IMR-90 (cell line): ENCODE measurements around the gene AFG1L. TPM values are rescaled to one million over a fixed set of nuclear protein-coding genes. Genes with fewer than 3 reads are reported as not detected.

ENCODE experiments used
- ATAC-seq: fragments of 200-7000 bp; cut with Tn5 transposase; 2 replicates; pipeline ENCODE4 v1.9.1; 2020; ENCODE audit warnings: low read depth, mild to moderate bottlenecking, moderate library complexity
- BruUV-seq: library from RNA; stranded (reverse); fragments of 400-500 nt; replicated peaks from 2 replicates; lab custom pipeline; 2021; lab: Mats Ljungman, UMichigan
- CTCF ChIA-PET: fragments of 300-600 bp; formaldehyde crosslinking; extraction: SDS; loops from one replicate; lab custom pipeline; 2021; ENCODE audit warnings: antibody characterized with exemption; lab: Yijun Ruan, JAX
- POLR2A ChIA-PET: fragments of 300-600 bp; sonication (Branson Sonifier 250); formaldehyde crosslinking; loops from one replicate; lab custom pipeline; 2022; ENCODE audit warnings: antibody characterized with exemption; ENCODE audit not compliant: unreplicated experiment; lab: Charles Lee
- DNase-seq: peaks from one replicate; pipeline ENCODE4 v3.0.0; 2013
- H2AFZ ChIP-seq: replicated peaks from 2 replicates; pipeline ENCODE3; 2013; ENCODE audit warnings: low read length, mild to moderate bottlenecking; ENCODE audit not compliant: poor library complexity
- H2AK5ac ChIP-seq: 2 replicates; pipeline ENCODE4 v1.6.1; 2013; ENCODE audit warnings: low read depth, low read length, inconsistent platforms
- H2AK9ac ChIP-seq: replicated peaks from 2 replicates; pipeline ENCODE3; 2013; ENCODE audit warnings: mild to moderate bottlenecking, low read depth, low read length, moderate library complexity; ENCODE audit not compliant: poor library complexity
- H2BK120ac ChIP-seq: 2 replicates; pipeline ENCODE4 v1.6.1; 2013; ENCODE audit warnings: low read depth, low read length, inconsistent platforms
- H2BK15ac ChIP-seq: 3 replicates; pipeline ENCODE4 v1.6.1; 2013; ENCODE audit warnings: low read depth, low read length, inconsistent platforms
- H2BK20ac ChIP-seq: 2 replicates; pipeline ENCODE4 v1.6.1; 2013; ENCODE audit warnings: low read depth, mild to moderate bottlenecking, inconsistent platforms, low read length, moderate library complexity
- H2BK5ac ChIP-seq: 2 replicates; pipeline ENCODE4 v1.6.1; 2013; ENCODE audit warnings: mild to moderate bottlenecking, low read depth, low read length, inconsistent platforms; ENCODE audit not compliant: poor library complexity, severe bottlenecking
- H3K14ac ChIP-seq: replicated peaks from 2 replicates; pipeline ENCODE4 v1.6.1; 2013; ENCODE audit warnings: low read depth, low read length, inconsistent platforms
- H3K18ac ChIP-seq: 2 replicates; pipeline ENCODE4 v1.6.1; 2013; ENCODE audit warnings: low read depth, low read length, control low read depth
- H3K23ac ChIP-seq: 2 replicates; pipeline ENCODE4 v1.6.1; 2013; ENCODE audit warnings: low read depth, low read length, inconsistent platforms
- H3K27ac ChIP-seq: 2 replicates; pipeline ENCODE4 v1.5.1; 2013; ENCODE audit warnings: mild to moderate bottlenecking, control low read depth, low read length; ENCODE audit not compliant: insufficient read depth
- H3K27me3 ChIP-seq: 2 replicates; pipeline ENCODE4 v1.6.1; 2013; ENCODE audit warnings: low read length; ENCODE audit not compliant: control insufficient read depth, insufficient read depth
- H3K36me3 ChIP-seq: 2 replicates; pipeline ENCODE4 v1.6.1; 2013; ENCODE audit warnings: low read length, mixed read lengths; ENCODE audit not compliant: control insufficient read depth, insufficient read depth
- H3K4ac ChIP-seq: 2 replicates; pipeline ENCODE4 v1.6.1; 2013; ENCODE audit warnings: low read depth, low read length, inconsistent platforms
- H3K4me1 ChIP-seq: 2 replicates; pipeline ENCODE4 v1.6.1; 2013; ENCODE audit warnings: low read length, mixed read lengths; ENCODE audit not compliant: control insufficient read depth, insufficient read depth
- H3K4me2 ChIP-seq: 2 replicates; pipeline ENCODE4 v1.6.1; 2013; ENCODE audit warnings: low read depth, mild to moderate bottlenecking, control low read depth, low read length, moderate library complexity
- H3K4me3 ChIP-seq: 2 replicates; pipeline ENCODE4 v1.5.1; 2013; ENCODE audit warnings: low read depth, mild to moderate bottlenecking, control low read depth, low read length, moderate library complexity; ENCODE audit not compliant: insufficient read depth
- H3K56ac ChIP-seq: 2 replicates; pipeline ENCODE4 v1.6.1; 2013; ENCODE audit warnings: low read length, inconsistent platforms; ENCODE audit not compliant: insufficient read depth; ENCODE audit errors: extremely low read depth
- H3K79me1 ChIP-seq, 2 experiments: 2 replicates each; pipeline ENCODE4 v1.6.1; 2013; ENCODE audit warnings: low read length in 2 of 2, inconsistent platforms in 1 of 2, low read depth in 1 of 2
- H3K9ac ChIP-seq: 2 replicates; pipeline ENCODE4 v1.6.1; 2013; ENCODE audit warnings: low read depth, low read length, control low read depth
- H3K9me1 ChIP-seq: 2 replicates; pipeline ENCODE4 v1.6.1; 2013; ENCODE audit warnings: low read length, inconsistent platforms; ENCODE audit not compliant: insufficient read depth
- H3K9me3 ChIP-seq: 2 replicates; pipeline ENCODE4 v1.6.1; 2013; ENCODE audit warnings: low read length; ENCODE audit not compliant: control insufficient read depth, insufficient read depth
- H4K20me1 ChIP-seq: 2 replicates; pipeline ENCODE4 v1.6.1; 2013; ENCODE audit warnings: low read length, inconsistent platforms; ENCODE audit not compliant: insufficient read depth
- H4K5ac ChIP-seq: 2 replicates; pipeline ENCODE4 v1.6.1; 2013; ENCODE audit warnings: mild to moderate bottlenecking, low read depth, low read length, control low read depth
- H4K8ac ChIP-seq, 2 experiments: 2 replicates each; pipeline ENCODE4 v1.6.1; 2013; ENCODE audit warnings: low read depth in 2 of 2, low read length in 2 of 2, control low read depth in 1 of 2, inconsistent platforms in 1 of 2
- H4K91ac ChIP-seq: 2 replicates; pipeline ENCODE4 v1.6.1; 2013; ENCODE audit warnings: low read depth, low read length, inconsistent platforms; ENCODE audit not compliant: insufficient read depth
- FOS ChIP-seq: fragments of 150-350 bp; IDR thresholded peaks from 2 replicates; pipeline ENCODE4 v1.6.1; 2016; ENCODE audit warnings: low read depth, low read length
- MXI1 ChIP-seq: IDR thresholded peaks from 2 replicates; pipeline ENCODE4 v1.6.1; 2012; ENCODE audit warnings: low read depth, mild to moderate bottlenecking, low read length, moderate library complexity, borderline replicate concordance
- RFX5 ChIP-seq: IDR thresholded peaks from 2 replicates; pipeline ENCODE4 v1.8.0; 2012; ENCODE audit warnings: low read depth, mild to moderate bottlenecking, low read length, moderate library complexity
- SMC3 ChIP-seq: fragments of 150-350 bp; IDR thresholded peaks from 2 replicates; pipeline ENCODE4 v1.6.1; 2016; ENCODE audit warnings: low read depth, mild to moderate bottlenecking, antibody characterized with exemption, low read length, moderate library complexity
- WGBS, 2 experiments: methylation state at CpG; one replicate each; pipeline versions ENCODE4 v1.1.5 to v1.1.7; 2013; ENCODE audit warnings: missing lambda C conversion rate in 2 of 2; ENCODE audit not compliant: insufficient read length in 1 of 2; ENCODE audit errors: extremely low coverage in 2 of 2; 5-methylcytosine and 5-hydroxymethylcytosine counted together
- dilution Hi-C: fragments of 300-500 bp; cut with HindIII; formaldehyde crosslinking; loops from one replicate; pipeline ENCODE4 v1.14.3; 2018; ENCODE audit warnings: low sequenced_read_pairs; ENCODE audit not compliant: unreplicated experiment
- in situ Hi-C: fragments of 300-500 bp; cut with MboI; formaldehyde crosslinking; loops from 3 replicates; pipeline ENCODE4 v1.14.3; 2019; ENCODE audit warnings: low sequenced_read_pairs, inconsistent platforms, mixed read lengths
- intact Hi-C: fragments of 100-400 bp; cut with micrococcal nuclease; formaldehyde crosslinking; loops from 2 replicates; pipeline ENCODE4 v1.10.0; 2022
- polyA plus RNA-seq, 3 experiments: library from polyadenylated mRNA; depleted of rRNA; stranded (reverse); fragments of >200 nt; gene quantifications; 2 replicates each; pipeline ENCODE4 v1.2.3, GENCODE V29; 2012; ENCODE audit warnings: low replicate concordance in 1 of 3
- total RNA-seq: library from RNA; depleted of rRNA; stranded (reverse); fragments of >200 nt; gene quantifications from 2 replicates; pipeline ENCODE4 v1.2.3, GENCODE V29; 2012
- TF ChIP-seq, protein P1 (sequence below): fragments of 150-350 bp; IDR thresholded peaks from 2 replicates; pipeline ENCODE4 v1.6.1; 2017; ENCODE audit warnings: mild to moderate bottlenecking, antibody characterized with exemption, low read length, low read depth

Gene AFG1L
- total and polyA plus RNA-seq, 2 of the 4 experiments (the other 2 are of a cell fraction): 1.0 to 2.0 TPM

DNA sequence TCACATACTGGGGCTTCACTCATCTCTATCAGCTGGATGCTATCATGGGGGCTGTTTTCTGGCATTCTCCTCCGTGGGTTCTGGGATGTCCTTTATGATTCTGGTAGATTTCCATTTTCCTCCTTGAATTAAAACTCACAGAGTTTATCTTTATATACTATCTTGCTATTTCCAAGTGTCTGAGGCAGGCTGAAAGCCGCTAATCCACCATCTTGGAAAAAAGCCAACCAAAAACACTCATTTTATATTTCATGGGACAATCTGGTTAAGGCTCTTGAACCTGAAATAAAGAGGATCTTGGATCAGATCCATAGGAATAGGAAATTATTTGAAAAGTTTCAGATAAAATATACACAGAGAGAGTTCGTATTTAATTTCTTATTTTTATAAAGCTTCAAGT is 86.0 kb downstream of the AFG1L start:
- Histone ChIP-seq H3K4me1 (no peaks in the 10 kb centered on the region), H3K4me3 (no peak overlapping the region), H3K9me3 (no peaks in the 10 kb centered on the region), H2AFZ (no peak overlapping the region), H2BK20ac (no peak overlapping the region), H3K14ac (no peak overlapping the region), H2BK15ac (no peak overlapping the region), H4K20me1 (no peaks in the 10 kb centered on the region), H4K91ac (no peak overlapping the region), H3K9me1 (no peaks in the 10 kb centered on the region), H3K4ac (no peak overlapping the region), H3K56ac (no peak overlapping the region), H3K36me3 (no peaks in the 10 kb centered on the region), H4K8ac (no peak overlapping the region), H2AK9ac (no peak overlapping the region), H2BK5ac (no peak overlapping the region), H3K27ac (no peak overlapping the region), H3K23ac (no peak overlapping the region), H3K9ac (no peak overlapping the region), H3K79me1 (no peaks in the 10 kb centered on the region), H3K18ac (no peak overlapping the region), H3K4me2 (no peak overlapping the region), H3K27me3 (no peaks in the 10 kb centered on the region), H2AK5ac (no peak overlapping the region), H2BK120ac (no peak overlapping the region), H4K5ac (no peak overlapping the region)
- BruUV-seq: no TSS peak
- ChIA-PET POLR2A (no interaction called here), CTCF (interaction anchor here (1.2 kb wide), 1 partner anchor 13 kb away, joined by 7 read pairs; no protein-coding TSS in a partner anchor)
- TF ChIP-seq MXI1 (no peak), FOS (no peak), SMC3 (no peak), RFX5 (no peak)
- TF ChIP-seq, protein P1, sequence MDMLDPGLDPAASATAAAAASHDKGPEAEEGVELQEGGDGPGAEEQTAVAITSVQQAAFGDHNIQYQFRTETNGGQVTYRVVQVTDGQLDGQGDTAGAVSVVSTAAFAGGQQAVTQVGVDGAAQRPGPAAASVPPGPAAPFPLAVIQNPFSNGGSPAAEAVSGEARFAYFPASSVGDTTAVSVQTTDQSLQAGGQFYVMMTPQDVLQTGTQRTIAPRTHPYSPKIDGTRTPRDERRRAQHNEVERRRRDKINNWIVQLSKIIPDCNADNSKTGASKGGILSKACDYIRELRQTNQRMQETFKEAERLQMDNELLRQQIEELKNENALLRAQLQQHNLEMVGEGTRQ: no peak
- WGBS, 2 experiments: no CpG with 5 or more reads among the region's 3 CpGs
- no peak for DNase-seq
- dilution Hi-C loops (no loop called here), intact Hi-C loops (no loop called here), in situ Hi-C loops (no loop called here)
- ATAC-seq: no peak
